DND-41 (cell line): ENCODE measurements around the gene PAK1.

Source experiments
- ATAC-seq: fragments of 200-7000 bp; cut with Tn5 transposase; 3 replicates; pipeline ENCODE4 v1.9.1; 2021; ENCODE audit warnings: low read depth; ENCODE audit not compliant: insufficient read depth
- DNase-seq: peaks from one replicate; pipeline ENCODE4 v3.0.0-alpha.2; 2020
- H2AFZ ChIP-seq: 2 replicates; pipeline ENCODE4 v1.6.0; 2012; ENCODE audit warnings: low read depth, low read length
- H3K27ac ChIP-seq: 2 replicates; pipeline ENCODE4 v1.5.1; 2012; ENCODE audit warnings: low read length, inconsistent platforms
- H3K27me3 ChIP-seq: fragments of 200-600 bp; sonication (generic); 2 replicates; pipeline ENCODE4 v1.6.0; 2012; ENCODE audit warnings: low read length, mild to moderate bottlenecking, inconsistent platforms; ENCODE audit not compliant: insufficient read depth, poor library complexity
- H3K36me3 ChIP-seq: 2 replicates; pipeline ENCODE4 v1.5.1; 2012; ENCODE audit warnings: low read length, inconsistent platforms; ENCODE audit not compliant: insufficient read depth
- H3K4me1 ChIP-seq: 2 replicates; pipeline ENCODE4 v1.5.1; 2012; ENCODE audit warnings: mild to moderate bottlenecking, low read length; ENCODE audit not compliant: insufficient read depth
- H3K4me2 ChIP-seq: 2 replicates; pipeline ENCODE4 v1.6.0; 2012; ENCODE audit warnings: mild to moderate bottlenecking, moderate library complexity, low read length, inconsistent platforms; ENCODE audit not compliant: insufficient read depth
- H3K4me3 ChIP-seq, 2 experiments: fragments of 200-600 bp in 1 of 2; shearing (Covaris generic) in 1 of 2; 2 replicates each; pipeline ENCODE4 v1.5.1; 2012 to 2016; ENCODE audit warnings: inconsistent platforms in 2 of 2, low read length in 2 of 2, mild to moderate bottlenecking in 2 of 2, low read depth in 1 of 2, moderate library complexity in 1 of 2
- H3K79me2 ChIP-seq: 2 replicates; pipeline ENCODE4 v1.6.0; 2012; ENCODE audit warnings: low read length, inconsistent platforms; ENCODE audit not compliant: insufficient read depth
- H3K9ac ChIP-seq: 2 replicates; pipeline ENCODE4 v1.6.0; 2012; ENCODE audit warnings: low read depth, mild to moderate bottlenecking, inconsistent platforms, low read length, moderate library complexity
- H3K9me3 ChIP-seq: 2 replicates; pipeline ENCODE4 v1.5.1; 2012; ENCODE audit warnings: low read length, moderate library complexity, mild to moderate bottlenecking, inconsistent platforms; ENCODE audit not compliant: insufficient read depth, severe bottlenecking
- H4K20me1 ChIP-seq: 2 replicates; pipeline ENCODE4 v1.6.0; 2012; ENCODE audit warnings: low read length; ENCODE audit not compliant: insufficient read depth
- CTCF ChIP-seq: IDR thresholded peaks from 2 replicates; pipeline ENCODE4 v1.5.1; 2012; ENCODE audit warnings: borderline replicate concordance, low read length, moderate library complexity, mild to moderate bottlenecking; ENCODE audit not compliant: poor library complexity, severe bottlenecking; ENCODE audit errors: extremely low read depth
- EZH2 ChIP-seq: IDR thresholded peaks from 3 replicates; pipeline ENCODE4 v1.6.1; 2012; ENCODE audit warnings: borderline replicate concordance, low read depth, mild to moderate bottlenecking, moderate library complexity, low read length, inconsistent platforms; ENCODE audit not compliant: severe bottlenecking

Gene PAK1

GRCh38 chr11:77289737-77290136 lies 184.2 kb downstream of the PAK1 start:
- no peak overlapping the region for H3K9ac ChIP-seq
- H3K4me1 ChIP-seq: no peaks in the 10 kb centered on the region
- H4K20me1 ChIP-seq: no peaks in the 10 kb centered on the region
- no peaks in the 10 kb centered on the region for H3K9me3 ChIP-seq
- H3K27ac ChIP-seq: no peak overlapping the region
- no peak overlapping the region for H3K4me3 ChIP-seq
- no peak for ATAC-seq
- H3K79me2 ChIP-seq: no peaks in the 10 kb centered on the region
- DNase-seq: no peak
- TF ChIP-seq EZH2 (no peak), CTCF (no peak)
- H3K27me3 ChIP-seq: no peaks in the 10 kb centered on the region
- H2AFZ ChIP-seq: no peak overlapping the region
- H3K4me2 ChIP-seq: no peak overlapping the region
- H3K36me3 ChIP-seq: no peaks in the 10 kb centered on the region

GRCh38 chr11:77287615-77288273 lies 186.2 kb downstream of the PAK1 start:
- TF ChIP-seq CTCF: no peak
- Histone ChIP-seq H3K36me3 (no peaks in the 10 kb centered on the region), H4K20me1 (no peaks in the 10 kb centered on the region), H3K4me1 (no peaks in the 10 kb centered on the region), H3K9me3 (no peaks in the 10 kb centered on the region), H3K27ac (no peak overlapping the region), H3K27me3 (no peaks in the 10 kb centered on the region), H3K79me2 (no peaks in the 10 kb centered on the region), H3K9ac (no peak overlapping the region), H2AFZ (no peak overlapping the region), H3K4me3 (no peak overlapping the region), H3K4me2 (no peak overlapping the region)
- no peak for ATAC-seq
- no peak for DNase-seq

- DNase-seq (no peak), ATAC-seq (no peak)
- H3K36me3 ChIP-seq: no peaks in the 10 kb centered on the region
- no peak overlapping the region for H2AFZ ChIP-seq
- no peaks in the 10 kb centered on the region for H3K79me2 ChIP-seq
- H3K9me3 ChIP-seq: no peaks in the 10 kb centered on the region
- no peaks in the 10 kb centered on the region for H3K4me1 ChIP-seq
- H3K9ac ChIP-seq: no peak overlapping the region
- H3K4me3 ChIP-seq: no peak overlapping the region
- H3K27me3 ChIP-seq: no peaks in the 10 kb centered on the region
- H4K20me1 ChIP-seq: no peaks in the 10 kb centered on the region
- H3K27ac ChIP-seq: no peak overlapping the region
- TF ChIP-seq CTCF (no peak), EZH2 (no peak)
- no peak overlapping the region for H3K4me2 ChIP-seq
These were observed 186.8 kb downstream of the PAK1 start for GRCh38 chr11:77287136-77287535.
